Ascending aorta (tissue), 2 donors: ENCODE results near the gene PTPRN2. TPM values are rescaled to one million over a fixed set of nuclear protein-coding genes. Genes with fewer than 3 reads are reported as not detected.

Source experiments
- DNase-seq, 2 donors: peaks; one replicate each; pipeline ENCODE4 v3.0.0-alpha.2; 2019; ENCODE audit warnings: low spot score in 2 of 2
- H3K27ac ChIP-seq, 2 donors: fragments of 200-600 bp; sonication (generic); one replicate each; pipeline ENCODE4 v1.5.1; 2016 to 2017; ENCODE audit warnings: mild to moderate bottlenecking in 1 of 2
- H3K27me3 ChIP-seq: fragments of 200-600 bp; sonication (generic); one replicate; pipeline ENCODE4 v1.5.1; 2017
- H3K36me3 ChIP-seq, 2 donors: fragments of 200-600 bp; sonication (generic); one replicate each; pipeline ENCODE4 v1.5.1; 2016
- H3K4me1 ChIP-seq, 2 donors: fragments of 200-600 bp; sonication (generic); one replicate each; pipeline ENCODE4 v1.5.1; 2016 to 2017; ENCODE audit warnings: mild to moderate bottlenecking in 1 of 2
- H3K4me3 ChIP-seq, 2 donors: fragments of 200-600 bp; sonication (generic); one replicate each; pipeline ENCODE4 v1.5.1; 2016 to 2017; ENCODE audit warnings: mild to moderate bottlenecking in 1 of 2
- H3K9me3 ChIP-seq, 2 donors: fragments of 200-600 bp; sonication (generic); one replicate each; pipeline ENCODE4 v1.5.1; 2016
- CTCF ChIP-seq, 3 experiments: fragments of 200-600 bp in 2 of 3; fragments of 450-650 bp in 1 of 3; sonication (generic) in 2 of 3; IDR thresholded peaks; one replicate each; pipeline ENCODE4 v1.5.1; 2016 to 2019; ENCODE audit warnings: antibody characterized with exemption in 3 of 3, mild to moderate bottlenecking in 1 of 3, moderate library complexity in 1 of 3
- intact Hi-C: fragments of 100-400 bp; cut with DNase I; formaldehyde crosslinking; loops from one replicate; pipeline ENCODE4 v1.15.1; 2023
- total RNA-seq: library from RNA; depleted of rRNA; stranded (reverse); fragments of >200 nt; gene quantifications from one replicate; pipeline ENCODE4 v1.1.0, GENCODE V29; 2016

PTPRN2 gene
- total RNA-seq, 1 donor from 2014 or later, result 7.3 TPM

GRCh38 chr7:158183431-158183830, 404.2 kb downstream of the PTPRN2 start:
- Histone ChIP-seq H3K27me3 (no peaks in the 10 kb centered on the region), H3K36me3 (no peaks in the 10 kb centered on the region), H3K27ac (no peak overlapping the region), H3K4me3 (no peak overlapping the region), H3K9me3 (no peaks in the 10 kb centered on the region), H3K4me1 (no peaks in the 10 kb centered on the region)
- no peak for DNase-seq
- intact Hi-C loops, result no loop called here
- no peak for TF ChIP-seq CTCF (IDR thresholded peaks at IDR 0.05)

- Histone ChIP-seq H3K9me3 (peaks cover 0 to 6% of the 10 kb centered on the region in 2 donors), H3K36me3 (no peaks in the 10 kb centered on the region), H3K27ac (no peak overlapping the region), H3K4me3 (no peak overlapping the region), H3K27me3 (no peaks in the 10 kb centered on the region), H3K4me1 (no peaks in the 10 kb centered on the region)
- TF ChIP-seq CTCF (IDR thresholded peaks at IDR 0.05), result no peak
- no peak for DNase-seq
- intact Hi-C loops, result no loop called here
Measured at GRCh38 chr7:158176561-158177173, 411.0 kb downstream of the PTPRN2 start.

- DNase-seq, result no peak
- H3K4me1 ChIP-seq, result no peaks in the 10 kb centered on the region
- intact Hi-C loops, result no loop called here
- no peak overlapping the region for H3K27ac ChIP-seq
- H3K4me3 ChIP-seq, result no peak overlapping the region
- no peak for TF ChIP-seq CTCF (IDR thresholded peaks at IDR 0.05)
- H3K9me3 ChIP-seq, result peaks cover 0 to 6% of the 10 kb centered on the region in 2 donors
- no peaks in the 10 kb centered on the region for H3K36me3 ChIP-seq
- no peaks in the 10 kb centered on the region for H3K27me3 ChIP-seq
Measured at GRCh38 chr7:158175779-158176178, 411.8 kb downstream of the PTPRN2 start.

- H3K9me3 ChIP-seq, result peaks cover 0 to 6% of the 10 kb centered on the region in 2 donors
- TF ChIP-seq CTCF (IDR thresholded peaks at IDR 0.05), result no peak
- intact Hi-C loops, result no loop called here
- H3K4me3 ChIP-seq, result no peak overlapping the region
- H3K27ac ChIP-seq, result no peak overlapping the region
- H3K27me3 ChIP-seq, result no peaks in the 10 kb centered on the region
- no peak for DNase-seq
- no peaks in the 10 kb centered on the region for H3K4me1 ChIP-seq
- H3K36me3 ChIP-seq, result no peaks in the 10 kb centered on the region
Measured at GRCh38 chr7:158174947-158175346, 412.7 kb downstream of the PTPRN2 start.

GRCh38 chr7:158167373-158167772, 420.2 kb downstream of the PTPRN2 start:
- no peak for DNase-seq
- Histone ChIP-seq H3K27me3 (no peaks in the 10 kb centered on the region), H3K9me3 (no peaks in the 10 kb centered on the region), H3K36me3 (no peaks in the 10 kb centered on the region), H3K27ac (no peak overlapping the region), H3K4me3 (no peak overlapping the region), H3K4me1 (no peaks in the 10 kb centered on the region)
- TF ChIP-seq CTCF (IDR thresholded peaks at IDR 0.05), result no peak
- intact Hi-C loops, result no loop called here
